Inferior parietal cortex (tissue), 1 donor: ENCODE data around the gene KCTD1.

Source experiments
- DNase-seq: peaks from one replicate; pipeline ENCODE4 v3.0.0-alpha.2; 2016; ENCODE audit errors: extremely low spot score

The KCTD1 gene

DNA sequence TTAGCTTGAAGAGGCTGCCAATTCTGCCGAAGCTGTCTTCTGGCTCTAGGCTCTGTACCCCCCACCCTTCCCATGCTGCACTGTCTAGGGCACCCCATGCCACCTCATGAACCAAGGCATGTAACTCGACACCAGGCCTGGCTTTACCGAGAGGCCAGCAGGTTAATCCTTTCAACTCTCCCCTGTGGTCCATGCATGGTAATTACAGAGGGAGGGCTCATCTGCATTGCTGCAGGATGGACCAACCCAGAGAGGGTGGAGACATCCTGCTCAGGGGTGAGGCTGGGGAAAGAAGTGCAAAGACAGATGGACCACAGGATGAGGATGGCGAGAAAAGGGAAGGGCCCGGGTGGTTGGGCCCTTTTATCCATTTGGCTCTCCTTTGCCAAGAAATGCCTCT lies 65.8 kb downstream of the KCTD1 start:
- no peak for DNase-seq

DNA sequence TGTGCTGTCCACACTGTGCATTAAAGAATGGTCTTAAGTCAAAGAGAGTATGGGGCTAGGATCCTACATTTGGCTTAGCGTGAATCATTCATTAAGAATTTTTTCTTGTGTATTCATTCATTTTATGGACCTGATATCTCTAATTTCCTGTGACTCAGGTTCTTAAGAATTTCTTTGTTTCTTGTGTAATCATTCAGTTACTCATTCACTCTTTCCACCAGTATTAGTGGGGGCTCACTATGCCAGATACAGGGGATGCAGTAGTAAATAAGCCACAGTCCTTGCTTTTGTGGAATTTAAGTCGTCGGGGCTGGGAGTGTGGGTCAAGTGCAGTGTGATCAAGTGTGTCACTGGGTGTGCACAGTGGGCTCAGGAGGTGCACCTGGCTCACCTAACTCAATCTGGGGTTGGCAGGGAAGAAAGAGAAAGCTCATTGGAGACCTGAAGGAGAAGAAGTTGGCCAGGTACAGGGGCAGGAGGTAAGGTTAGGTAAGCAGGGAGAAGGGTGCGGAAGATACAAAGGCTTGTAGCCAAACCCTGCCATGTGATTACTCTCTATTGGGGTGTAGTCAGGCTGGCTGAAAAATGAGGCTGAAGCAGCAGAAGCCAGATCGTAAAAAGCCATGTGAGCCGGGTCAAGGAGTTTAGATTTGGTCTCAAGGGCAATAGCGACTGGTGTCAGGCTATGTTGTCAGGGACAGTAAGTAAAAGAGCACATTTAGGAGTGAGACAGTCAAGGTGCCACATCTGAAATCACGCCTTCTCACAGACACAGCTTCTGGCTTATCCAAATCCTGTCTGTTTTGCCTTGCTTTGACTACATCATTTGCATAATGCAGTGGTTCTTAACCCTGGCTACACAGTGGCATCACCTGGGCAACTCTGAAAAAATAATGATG lies 67.2 kb downstream of the KCTD1 start:
- no peak for DNase-seq

DNA sequence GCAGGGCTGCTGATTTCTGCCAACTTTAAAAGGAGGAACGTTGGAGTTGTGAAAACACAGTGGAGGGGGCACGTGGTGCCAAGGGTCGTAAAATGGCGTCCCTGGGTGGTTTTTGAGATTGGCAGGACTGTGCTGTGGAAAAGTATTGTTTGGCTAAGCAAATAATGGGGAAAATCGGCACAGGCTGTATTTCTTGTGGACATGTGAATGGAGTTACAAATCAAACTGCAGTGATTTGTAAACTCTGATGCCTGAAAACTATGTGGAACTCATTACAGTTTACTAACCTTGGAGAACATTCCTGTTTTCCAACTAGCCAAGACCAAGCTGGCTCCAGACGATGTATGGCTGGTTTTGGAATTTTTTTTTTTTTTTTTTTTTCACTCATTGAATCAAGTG lies 68.7 kb downstream of the KCTD1 start:
- no peak for DNase-seq

DNA sequence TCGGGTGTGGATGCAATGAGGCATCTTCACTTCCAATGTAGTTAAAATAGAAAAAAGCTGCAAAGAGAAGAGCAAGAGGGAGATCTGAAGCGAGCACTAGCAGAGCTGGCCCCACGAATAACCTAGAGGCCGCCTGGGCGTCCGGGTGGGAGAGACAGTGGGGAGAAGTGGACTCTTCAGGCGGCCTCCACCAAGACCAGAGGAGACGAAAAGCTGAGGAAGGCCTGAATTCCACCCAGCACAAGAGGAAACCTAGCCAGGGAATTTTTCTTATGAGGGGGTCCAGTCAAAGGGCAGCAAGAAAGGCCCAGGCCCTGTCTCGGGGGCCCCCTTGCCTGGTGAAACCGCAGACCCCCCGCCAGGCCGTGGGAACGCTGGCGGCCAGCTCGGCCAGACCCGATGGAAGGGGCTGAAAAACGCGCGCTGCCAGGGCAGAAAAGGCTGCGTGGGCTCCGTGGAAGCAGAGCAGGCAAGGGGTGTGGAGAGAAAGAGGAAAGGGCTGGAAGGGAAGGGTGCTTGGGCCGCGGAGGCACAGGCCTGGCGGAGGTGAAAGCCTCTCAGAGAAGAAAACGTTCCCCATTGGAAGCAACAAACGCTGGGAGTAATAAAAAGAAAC lies 69.2 kb downstream of the KCTD1 start:
- DNase-seq, result no peak

DNA sequence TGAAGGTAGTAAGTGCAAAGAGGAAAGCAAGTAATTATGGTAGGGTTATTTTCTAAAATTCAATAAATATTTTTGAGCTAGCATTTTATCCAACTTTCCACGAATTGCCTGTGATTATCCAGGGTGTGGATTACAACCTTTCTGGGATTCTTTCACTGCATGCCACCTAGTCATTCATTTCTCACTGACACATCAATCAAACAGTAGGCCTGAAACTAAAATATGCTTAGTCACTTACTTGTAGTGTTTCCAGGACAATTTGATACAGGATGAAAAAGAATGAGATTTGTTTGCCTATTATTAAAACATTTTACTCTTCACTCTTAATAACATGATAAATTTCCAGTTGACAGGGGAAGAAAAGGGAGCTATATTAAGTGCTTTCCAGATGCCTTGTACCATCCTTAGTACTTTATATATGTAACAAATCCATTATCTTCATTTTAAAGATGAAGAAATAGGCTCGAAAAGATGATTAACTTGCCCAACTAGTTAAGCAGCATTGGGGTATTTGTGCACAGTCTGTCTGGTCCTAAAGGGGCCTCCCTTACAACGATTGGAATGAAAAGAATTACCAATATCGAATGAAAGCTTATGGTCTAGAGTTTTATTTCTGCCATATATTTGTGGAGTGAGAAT lies 70.4 kb downstream of the KCTD1 start:
- no peak for DNase-seq

DNA sequence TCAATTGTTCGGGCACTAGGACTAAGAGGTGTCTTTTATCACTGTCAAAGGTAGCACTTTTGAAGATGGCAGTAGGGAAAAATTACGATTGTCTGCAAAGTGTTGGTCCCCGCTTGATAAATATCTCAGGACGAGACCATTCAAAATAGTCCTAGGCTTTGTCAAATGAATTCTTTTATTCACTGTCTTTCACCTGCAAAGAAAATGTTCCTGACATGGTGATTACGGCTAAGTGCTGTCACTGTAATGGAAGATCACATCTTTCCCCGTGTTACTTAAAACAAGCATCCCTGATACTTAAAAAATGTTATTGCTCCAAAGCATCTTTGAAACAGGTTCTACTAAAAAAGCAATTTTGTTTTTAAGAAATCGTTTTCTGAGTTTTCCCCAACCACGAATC lies 71.7 kb downstream of the KCTD1 start:
- no peak for DNase-seq

DNA sequence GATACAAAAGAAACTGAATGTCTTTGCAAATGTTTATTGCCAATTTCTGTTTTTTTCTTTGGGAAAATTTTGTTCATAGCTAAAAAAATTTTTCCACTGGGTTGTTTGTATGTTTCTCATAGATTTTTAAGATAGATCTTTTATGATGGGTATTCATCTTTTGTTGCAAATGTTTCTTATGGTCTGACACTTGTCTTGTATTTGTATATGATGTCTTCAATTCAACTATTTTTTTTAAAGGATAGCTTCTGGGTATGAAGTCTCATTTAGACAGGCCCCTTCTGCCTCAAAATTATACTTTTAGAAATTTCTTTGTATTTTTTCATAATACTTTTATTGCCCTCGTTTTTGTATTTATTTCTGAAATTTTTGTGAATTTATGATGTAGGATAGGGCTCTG lies 73.8 kb downstream of the KCTD1 start:
- DNase-seq, result no peak

DNA sequence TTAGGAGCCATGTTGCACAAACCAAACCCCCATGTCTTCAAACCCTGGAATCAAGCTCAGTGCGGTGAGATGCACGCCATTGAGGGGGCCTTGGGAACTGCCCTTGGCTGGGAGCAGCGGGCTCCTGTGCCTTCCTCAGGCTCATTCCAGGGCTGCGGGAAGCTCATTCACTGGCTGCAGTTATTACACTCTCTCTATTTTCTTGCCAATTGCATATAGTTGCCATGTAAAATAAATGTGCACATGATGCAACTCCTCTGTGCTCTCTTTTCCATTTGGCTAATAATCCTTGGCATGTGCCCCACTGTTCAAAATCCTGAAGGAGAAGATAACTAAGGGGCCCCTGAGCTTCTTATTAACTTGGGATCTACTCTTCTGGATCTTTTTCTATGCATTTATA lies 74.7 kb downstream of the KCTD1 start:
- no peak for DNase-seq

DNA sequence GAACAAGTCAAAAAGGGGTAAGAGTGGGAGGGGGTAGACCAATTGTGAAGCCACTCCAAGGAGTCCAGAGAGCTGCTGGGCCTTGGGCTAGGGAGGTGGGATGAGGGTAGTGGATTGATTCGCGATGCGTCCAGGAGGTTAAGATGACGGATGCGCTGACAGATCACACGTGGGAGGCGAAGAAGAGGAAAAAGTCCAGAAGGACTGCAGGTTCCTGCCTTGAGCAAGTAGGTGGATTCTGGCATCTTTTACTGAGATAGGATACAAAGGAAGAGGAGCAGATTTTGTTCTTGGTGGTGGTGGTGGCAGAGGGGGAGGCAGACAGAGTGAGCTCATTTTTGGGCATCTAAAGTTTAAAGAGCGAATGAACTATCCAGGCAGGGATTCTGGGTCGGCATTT lies 76.5 kb downstream of the KCTD1 start:
- no peak for DNase-seq

DNA sequence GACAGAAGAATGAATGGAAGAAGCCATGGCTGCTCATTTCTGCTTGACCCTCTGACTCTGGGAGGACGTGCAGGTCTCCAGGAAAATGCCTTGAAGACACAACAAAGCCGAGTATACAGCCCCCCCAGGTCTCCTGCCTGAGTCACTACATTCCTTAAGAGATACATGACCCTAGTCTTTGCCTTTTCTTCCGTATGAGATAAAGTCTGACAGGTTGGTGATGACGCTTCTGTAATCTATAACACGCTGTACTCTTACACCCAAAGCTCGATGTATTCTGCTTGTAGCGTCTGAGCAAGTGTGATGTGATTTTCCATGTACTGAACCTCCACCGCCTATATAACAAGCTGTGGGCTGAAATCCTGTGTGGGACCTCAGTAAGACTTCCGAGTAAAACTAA lies 77.3 kb downstream of the KCTD1 start:
- no peak for DNase-seq

DNA sequence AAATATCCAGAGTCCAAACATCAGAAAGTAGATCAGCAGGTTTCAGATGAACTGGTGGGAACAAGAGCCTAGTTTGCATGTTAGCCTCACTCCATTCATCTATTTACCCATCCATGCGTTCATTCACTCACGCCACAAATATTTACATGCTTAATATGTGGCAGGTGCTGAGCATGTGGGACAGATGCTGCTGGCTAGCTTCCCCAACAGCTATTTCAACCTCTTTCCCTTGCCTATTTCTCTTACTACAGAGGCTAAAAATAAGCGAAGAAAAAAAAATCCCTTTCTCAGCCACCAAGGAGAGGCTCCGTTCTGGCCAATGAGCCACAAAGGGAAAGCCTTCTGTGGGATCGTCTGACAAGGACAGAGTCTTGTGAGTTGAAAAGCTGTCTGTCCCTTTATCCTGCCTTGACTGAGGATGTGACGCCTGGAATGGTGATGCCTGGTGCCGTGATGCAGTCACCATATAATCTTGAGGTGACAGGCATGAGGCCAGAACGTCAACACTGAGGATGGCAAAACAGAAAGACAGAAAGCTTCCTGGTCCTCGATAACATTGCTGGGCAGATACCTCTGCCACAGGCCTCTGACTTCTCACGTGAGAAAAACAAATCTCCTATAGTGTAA lies 78.2 kb downstream of the KCTD1 start:
- DNase-seq, result no peak

DNA sequence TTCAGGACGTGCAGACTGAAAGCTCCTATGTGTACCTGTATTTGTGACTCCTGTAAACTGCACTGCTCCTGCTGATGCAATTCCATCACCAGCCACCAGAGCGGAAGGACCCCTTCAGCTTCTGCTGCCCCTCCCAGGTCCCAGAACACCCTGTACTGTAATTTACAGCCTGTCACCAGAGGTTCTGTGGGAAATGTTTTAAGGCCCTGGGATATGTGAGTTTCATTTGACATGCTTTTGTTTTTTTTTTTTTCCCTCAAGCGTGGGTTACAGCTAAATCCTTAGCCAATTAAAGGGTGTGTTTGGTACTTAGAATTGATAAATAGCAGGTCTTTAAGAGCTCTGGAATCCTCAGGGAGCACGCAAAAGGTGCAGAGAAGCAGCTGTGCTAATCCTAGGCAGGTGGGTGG lies 79.4 kb downstream of the KCTD1 start:
- DNase-seq, result no peak

DNA sequence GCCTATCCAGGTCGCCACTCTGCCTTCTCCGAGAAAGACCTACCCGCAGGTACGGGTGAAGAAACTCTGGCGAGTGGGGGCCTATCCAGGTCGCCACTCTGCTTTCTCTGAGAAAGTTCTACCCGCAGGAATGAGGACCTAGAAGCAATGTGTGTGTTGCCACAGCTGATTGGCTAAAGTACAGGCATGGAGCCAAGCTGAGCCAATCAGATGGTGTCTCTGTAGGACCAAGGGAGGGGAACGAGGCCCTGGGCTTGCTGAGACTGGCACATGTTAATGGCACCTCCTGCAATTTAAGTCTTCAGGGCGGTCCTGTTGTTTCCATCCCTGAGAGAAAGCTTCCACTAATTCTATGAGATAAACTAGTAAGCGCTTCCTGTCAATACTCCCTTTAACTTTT lies 82.3 kb downstream of the KCTD1 start:
- DNase-seq, result no peak

DNA sequence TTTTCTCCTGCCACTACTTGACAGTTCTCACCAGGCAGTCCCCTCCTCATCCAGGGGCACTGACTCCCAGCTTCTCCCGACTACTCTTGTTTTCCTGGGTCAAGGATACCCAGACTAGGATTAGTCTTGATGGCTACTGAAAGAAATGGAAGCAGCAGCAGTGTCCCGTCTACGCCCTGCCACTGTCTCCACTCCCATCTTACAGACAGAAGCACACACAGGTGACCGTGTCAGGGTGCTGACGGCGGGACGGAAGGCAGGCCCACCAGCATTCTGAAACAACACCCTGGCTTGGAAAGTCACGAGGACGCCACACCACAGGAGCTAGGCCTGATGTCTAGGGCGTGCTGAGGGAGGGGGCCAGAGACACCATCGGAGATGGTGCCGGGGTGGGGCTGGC lies 82.9 kb downstream of the KCTD1 start:
- no peak for DNase-seq

DNA sequence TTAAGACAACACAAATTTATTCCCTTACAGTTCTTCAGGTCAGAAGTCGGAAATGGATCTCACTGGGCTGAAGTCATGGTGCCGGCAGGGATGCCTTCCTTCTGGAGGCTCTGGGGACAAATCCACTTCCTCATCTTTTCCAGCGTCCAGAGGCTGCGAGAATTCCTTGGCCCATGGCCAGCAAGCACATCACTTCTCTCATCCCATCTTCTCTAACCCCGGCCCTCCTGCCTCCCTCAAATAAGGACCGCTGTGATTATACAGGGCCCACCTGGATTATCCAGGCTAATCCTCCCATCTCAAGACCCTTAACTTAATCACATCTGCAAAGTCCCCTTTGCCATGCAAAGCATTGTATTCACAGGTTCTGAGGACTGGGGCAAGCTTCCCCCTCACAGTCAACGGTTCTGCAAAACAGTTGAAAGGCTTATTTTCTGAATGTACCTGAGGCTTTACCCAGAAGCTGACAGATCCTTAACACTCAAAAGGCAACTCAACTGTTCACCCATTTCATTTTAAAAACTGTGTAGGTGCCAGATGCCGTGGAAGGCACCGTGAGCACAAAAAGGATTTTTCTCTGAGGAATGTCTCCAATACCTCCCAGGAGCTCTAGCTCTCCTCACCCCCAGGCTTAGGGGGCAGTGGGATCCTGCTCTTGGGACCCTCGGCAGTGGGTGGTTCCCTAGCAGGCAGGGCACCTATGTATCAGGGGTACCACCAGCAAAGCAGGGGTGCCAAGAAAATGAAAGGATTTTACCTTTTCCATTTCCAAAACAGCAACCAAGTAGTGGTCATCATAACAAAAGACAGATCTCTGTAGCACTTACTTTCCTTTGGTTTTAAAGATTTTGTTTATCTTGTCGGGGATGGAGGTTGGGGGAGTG lies 84.0 kb downstream of the KCTD1 start:
- no peak for DNase-seq

DNA sequence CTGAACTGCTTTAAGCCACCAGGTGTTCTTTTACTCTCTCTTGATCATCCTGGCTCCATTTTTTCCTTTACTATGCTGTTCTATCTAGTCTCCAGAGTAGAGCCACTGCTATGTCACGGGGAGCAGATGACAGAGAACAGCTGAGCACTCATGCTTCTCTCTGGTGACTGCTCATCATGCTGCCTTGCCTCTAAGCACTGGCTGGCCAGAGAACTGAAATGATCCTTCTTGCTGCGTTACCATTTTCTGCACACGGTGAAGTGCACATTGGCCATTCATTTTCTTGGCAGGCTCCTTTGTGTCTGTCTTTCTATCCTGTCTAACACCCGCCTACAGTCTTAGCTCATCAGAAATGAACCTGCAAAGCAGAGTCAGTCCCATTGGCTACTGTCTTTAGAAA lies 86.0 kb downstream of the KCTD1 start:
- no peak for DNase-seq

DNA sequence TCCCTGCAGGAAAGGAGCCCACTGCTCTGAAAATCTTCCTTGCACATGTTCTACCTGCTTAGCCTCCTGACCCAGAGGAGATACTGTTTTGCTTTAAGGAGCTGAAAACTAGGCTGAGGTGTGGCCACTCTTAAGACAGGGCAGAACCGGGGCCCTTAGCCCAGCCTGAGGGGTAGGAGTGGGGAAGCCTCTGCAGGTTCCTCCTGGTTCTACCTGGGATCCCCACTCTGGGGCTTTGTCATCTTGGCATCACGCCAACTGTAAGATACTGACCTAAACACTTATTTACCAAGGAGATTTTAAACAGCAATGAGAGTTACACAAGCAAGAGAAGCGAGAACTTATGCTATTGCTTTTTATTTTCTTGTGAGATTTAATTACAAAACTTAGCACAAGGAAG lies 86.9 kb downstream of the KCTD1 start:
- DNase-seq, result no peak

DNA sequence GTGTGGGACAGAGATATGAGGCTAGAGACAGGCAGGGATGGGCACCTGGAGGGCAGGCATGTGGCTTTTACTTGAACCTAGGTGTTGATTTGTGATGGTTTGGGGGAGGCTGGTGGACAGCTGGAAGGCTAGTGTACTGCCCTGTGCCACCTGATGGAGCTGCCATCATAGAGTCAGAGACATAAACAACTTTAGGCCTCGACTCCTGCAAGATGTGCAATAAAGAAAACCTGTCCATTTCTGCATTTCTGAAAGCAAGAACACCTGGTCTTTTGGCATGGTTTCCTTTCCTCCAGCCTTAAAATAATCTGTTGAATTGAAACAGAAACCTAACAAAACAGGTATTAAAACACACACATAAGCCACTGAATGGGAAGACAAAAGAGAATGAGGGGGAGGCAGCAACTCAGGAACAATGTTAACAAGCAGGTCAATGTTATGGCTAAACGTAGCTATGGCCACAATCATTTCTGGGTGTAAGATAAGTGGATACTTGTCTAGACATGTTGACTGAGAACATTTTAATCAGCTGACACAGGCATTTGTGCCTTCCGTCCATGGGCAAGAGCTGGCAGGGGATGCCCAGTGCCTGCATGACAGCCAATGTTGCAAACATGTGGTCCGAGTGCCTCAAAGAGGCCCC lies 87.8 kb downstream of the KCTD1 start:
- DNase-seq, result no peak

DNA sequence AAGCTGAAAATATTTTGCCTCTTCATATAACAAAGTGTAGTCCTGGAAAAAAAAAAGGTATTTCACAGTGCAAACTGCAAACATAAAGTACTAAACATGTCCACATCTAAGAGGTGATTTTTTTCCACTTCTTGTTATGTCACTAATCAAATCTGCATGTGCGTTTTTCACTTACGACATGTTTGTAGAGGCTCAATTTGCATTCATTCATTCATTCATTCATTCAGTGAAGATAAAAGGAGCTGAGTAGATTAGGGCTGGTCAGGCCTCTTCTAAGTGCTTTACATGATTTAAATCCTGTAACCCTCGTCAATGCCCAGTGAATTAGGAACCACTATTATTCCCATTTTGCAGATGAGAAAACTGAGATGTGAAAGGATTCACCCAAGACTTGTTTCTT lies 88.5 kb downstream of the KCTD1 start:
- no peak for DNase-seq

DNA sequence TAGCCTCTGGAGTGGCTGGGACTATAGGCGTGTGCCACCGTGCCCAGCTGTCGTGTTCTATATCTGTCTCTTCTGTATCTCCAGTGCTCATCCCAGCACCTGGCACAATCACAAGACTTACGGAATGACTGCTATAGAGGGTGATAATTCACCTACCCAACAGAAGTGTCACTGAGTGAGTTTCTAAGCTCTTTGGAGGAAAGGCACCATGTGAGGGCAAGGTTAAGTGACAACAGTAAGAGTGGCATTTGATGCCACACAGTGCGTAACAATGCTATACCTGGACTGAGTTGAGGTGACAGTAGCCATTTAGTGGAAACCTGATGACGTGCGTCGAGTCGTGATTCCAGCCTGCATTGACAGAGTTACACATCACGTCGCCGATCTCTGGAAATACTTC lies 89.0 kb downstream of the KCTD1 start:
- DNase-seq, result no peak
